Central memory CD4-positive, alpha-beta T cell (primary cell): Measurements from ENCODE around the gene SERPINF2.
"Not testable (repeated sequence)": the region's sequence is repeated elsewhere in the genome, so short reads cannot be mapped to it uniquely, and the experiment has no call there.

ENCODE experiments used
- DNase-seq: peaks from one replicate; pipeline ENCODE4 v3.0.0; 2022

The SERPINF2 gene

DNA sequence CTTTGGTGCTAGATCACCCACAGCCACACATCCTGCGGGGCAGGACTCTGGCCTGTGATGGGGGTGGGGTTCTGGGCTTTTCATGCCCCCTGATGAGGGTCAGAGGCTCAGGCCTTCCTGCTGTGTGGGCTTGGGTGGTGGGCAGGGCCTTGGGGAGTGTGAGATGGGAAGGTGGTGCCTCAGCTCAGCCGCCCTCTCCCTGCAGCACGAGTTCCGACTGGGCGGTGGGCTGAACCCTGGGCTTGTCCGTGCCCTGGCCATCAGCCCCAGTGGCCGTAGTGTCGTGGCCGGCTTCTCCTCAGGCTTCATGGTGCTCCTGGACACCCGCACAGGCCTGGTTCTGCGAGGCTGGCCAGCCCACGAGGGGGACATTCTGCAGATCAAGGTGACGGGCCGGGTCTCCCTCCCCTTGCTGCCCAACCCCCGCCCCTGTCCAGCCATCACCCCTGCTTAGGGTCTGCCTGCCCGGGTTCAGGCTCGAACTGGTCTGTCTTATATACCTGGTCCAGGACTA lies 6.8 kb upstream of the SERPINF2 start:
- DNase-seq = no peak

DNA sequence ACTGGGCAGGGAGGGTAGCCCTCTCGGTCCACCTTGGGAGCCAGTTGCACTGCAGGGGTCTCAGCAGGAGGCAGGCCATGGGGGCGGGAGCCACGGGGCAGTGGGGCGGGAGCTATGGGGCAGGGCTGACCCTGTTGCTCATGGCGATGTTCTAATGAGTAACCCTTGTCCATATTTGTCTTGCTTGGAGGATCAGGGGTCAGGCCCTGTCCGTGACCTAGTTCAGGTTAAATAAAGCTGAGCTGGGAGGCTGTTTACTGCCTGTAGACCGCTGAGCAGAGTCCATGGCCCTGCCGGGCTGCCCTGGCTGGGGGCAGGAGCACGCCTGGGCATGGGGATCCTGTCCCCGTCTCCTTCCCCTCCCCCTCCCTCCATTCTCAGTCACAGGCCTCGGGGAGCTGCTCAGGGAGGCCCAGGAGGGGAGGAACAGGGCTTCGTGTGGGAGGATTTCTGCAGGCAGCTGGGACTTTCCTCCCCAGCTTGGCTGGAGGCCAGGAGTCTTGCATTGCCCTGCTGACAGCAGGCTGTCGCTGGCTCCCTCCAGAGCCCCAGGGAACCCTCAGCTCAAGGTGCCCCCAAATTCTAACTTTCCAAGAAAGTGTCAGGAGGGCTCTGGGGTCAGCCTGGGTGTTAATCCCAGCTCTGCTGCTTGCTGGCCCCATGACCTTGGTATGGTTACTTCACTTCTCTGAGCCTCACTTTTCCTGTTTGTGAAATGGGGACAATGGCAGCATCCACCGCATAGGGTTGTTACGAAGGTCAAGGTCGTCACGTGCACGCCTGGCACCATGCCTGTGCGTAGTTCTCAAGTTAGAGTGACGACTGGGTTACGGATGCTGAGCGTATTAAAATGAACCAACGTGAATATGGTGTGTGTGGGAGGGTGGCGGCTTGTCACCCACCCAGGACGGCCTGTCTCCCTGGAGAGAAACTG lies 6.1 kb upstream of the SERPINF2 start:
- DNase-seq = peak; percentile 46

DNA sequence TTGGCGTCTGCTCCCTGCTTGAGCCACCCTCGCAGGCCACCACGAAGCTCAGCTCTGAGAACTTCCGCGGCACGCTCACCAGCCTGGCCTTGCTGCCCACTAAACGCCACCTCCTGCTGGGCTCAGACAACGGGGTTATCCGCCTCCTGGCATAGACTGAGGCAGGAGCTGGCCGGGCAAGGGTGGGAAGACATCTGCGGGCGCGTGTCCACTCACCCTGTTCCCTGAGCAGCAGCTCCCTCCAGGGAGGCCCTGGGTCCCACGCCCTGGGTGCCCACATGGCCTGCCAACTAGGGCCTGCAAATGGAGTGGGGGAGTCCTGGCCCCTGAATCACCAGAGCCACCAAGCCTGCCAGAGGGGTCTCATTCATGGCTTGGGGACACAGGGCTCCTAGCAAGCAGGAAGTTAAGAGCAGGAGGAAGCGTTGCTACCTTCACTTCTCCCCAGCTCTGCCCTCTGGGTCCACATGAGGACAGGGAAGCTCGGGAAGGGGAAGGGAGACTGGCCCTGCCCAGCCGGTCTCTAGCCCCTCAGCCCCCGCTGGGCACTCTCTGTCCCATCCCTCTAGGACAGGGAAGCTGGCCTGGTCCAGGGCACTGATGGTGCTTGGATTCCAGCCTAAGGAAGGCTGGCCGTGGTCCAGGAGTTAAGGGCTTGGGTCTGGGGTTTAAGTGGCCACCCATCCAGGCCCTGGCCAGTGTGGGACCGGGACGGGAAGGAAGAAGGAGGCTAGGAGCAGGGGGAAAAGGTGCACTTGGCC lies 5.0 kb upstream of the SERPINF2 start:
- no peak for DNase-seq

DNA sequence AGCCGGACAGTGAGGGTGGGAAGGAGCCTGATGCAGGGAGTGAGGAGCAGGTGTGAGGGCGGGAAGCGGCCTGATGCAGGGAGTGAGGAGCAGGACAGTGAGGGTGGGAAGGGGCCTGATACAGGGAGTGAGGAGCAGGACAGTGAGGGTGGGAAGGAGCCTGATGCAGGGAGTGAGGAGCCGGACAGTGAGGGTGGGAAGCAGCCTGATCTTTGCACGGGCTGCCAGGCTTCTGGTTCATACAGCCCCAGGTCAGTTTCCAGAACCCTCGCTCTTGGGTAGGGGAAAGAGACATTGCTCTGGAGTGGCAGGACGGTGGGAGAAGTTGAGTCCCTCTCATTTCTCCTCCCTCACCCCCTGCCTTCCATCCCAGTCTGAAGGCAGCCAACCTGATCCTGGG lies 772 bp upstream of the SERPINF2 start:
- DNase-seq = not testable (repeated sequence)

DNA sequence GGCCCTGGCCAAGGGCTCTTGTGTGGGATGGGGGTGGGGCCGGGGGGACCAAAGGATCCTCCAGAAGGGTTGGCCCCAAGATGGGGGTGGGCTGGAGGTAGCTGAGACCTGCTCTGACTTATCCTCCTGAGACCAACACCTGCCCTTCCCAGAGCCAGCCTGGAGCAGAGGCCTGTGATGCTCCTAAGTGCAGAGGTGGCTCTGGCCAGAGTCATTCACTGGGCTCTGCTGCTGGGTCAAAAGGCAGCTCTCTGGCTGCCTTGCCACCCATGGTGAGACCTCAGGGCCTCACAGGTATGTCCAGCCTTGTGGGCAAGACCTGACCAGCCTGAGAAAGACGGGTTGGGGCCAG lies 393 bp downstream of the SERPINF2 start:
- no peak for DNase-seq

DNA sequence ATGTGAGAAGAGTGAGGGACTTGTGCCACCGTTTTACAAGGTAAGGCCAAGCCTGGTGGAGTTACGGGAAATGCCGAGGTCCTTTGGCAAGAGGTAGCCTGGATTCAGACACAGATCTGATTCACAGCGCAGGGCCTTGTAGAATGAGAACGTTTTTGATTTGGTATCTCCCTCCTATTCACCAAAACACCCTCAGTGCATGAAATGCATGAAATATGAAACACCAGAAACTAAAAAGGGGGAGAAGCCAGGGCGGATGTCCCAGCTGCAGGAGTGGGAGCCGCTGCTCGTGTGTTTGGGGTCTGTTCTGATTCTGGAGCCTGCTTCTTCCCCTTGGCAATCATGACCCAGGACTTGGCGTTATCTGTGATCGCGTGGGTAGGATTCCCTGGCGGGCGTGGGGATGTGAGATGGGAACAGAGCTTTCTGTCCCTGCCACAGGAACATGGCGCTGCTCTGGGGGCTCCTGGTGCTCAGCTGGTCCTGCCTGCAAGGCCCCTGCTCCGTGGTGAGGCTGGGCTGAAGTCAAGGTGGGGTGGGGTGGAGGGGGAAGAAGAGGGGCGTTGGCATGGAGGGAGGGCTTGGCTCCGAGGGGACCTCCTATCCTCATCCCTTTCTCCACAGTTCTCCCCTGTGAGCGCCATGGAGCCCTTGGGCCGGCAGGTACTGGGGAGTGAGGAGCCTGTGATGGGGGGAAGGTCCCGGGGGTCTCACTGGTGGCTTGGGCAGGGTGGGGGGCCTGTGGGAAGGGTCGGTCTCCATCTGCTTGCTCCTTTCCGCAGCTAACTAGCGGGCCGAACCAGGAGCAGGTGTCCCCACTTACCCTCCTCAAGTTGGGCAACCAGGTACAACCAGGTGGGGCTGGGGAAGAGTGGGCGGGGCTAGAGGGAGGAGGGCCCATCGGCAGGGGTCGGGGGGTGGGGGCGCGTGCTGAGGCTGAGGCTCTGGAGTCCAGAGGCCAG lies 2.2 kb downstream of the SERPINF2 start:
- no peak for DNase-seq

DNA sequence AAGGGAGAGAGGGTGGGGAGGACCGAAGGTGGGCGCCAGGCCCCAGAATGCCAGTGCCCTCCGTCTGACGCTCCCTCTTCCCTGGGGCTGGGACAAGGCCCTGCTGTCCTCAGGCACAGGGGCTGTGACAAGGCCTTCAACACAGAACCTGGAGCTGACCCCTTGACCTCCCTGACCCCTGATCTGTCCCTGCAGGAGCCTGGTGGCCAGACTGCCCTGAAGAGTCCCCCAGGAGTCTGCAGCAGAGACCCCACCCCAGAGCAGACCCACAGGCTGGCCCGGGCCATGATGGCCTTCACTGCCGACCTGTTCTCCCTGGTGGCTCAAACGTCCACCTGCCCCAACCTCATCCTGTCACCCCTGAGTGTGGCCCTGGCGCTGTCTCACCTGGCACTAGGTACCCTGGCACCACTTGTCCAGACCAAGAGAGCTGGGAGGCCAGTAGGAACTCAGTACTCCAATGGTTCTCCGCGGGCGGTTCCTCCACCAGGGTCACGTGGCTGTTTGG lies 2.9 kb downstream of the SERPINF2 start:
- DNase-seq = no peak

DNA sequence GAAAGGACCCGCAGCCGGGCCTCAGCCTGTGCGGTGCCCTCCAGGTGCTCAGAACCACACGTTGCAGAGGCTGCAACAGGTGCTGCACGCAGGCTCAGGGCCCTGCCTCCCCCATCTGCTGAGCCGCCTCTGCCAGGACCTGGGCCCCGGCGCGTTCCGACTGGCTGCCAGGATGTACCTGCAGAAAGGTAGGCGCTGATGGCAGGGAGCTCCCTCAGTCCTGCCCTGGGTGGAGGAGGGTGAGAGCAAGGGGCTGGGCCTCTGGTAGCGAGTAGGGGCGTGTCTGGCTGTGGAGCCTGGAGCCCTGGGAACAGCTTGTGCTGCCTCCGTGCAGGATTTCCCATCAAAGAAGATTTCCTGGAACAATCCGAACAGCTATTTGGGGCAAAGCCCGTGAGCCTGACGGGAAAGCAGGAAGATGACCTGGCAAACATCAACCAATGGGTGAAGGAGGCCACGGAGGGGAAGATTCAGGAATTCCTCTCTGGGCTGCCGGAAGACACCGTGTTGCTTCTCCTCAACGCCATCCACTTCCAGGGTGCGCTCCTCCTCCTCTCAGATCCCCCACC lies 4.4 kb downstream of the SERPINF2 start:
- no peak for DNase-seq

DNA sequence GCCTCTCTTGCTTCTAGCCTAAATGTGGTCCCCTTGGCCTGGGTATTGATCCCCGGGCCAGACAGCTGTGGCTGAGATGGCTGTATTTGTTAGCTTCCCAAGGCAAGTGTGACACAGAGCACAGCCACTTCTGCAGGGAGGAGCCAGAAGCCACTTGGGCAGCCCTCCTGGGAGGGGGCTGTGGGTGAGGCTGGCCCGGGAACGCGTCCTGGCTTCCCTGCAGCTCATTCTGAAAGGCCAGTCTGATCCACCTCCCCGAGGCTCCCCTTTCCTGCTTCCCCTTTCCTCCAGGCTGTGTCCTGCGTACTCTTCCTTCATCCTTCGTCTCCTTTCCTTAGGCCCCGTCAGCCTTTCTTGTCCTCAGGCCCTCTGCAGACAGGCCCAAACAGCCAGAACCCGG lies 8.0 kb downstream of the SERPINF2 start:
- no peak for DNase-seq

DNA sequence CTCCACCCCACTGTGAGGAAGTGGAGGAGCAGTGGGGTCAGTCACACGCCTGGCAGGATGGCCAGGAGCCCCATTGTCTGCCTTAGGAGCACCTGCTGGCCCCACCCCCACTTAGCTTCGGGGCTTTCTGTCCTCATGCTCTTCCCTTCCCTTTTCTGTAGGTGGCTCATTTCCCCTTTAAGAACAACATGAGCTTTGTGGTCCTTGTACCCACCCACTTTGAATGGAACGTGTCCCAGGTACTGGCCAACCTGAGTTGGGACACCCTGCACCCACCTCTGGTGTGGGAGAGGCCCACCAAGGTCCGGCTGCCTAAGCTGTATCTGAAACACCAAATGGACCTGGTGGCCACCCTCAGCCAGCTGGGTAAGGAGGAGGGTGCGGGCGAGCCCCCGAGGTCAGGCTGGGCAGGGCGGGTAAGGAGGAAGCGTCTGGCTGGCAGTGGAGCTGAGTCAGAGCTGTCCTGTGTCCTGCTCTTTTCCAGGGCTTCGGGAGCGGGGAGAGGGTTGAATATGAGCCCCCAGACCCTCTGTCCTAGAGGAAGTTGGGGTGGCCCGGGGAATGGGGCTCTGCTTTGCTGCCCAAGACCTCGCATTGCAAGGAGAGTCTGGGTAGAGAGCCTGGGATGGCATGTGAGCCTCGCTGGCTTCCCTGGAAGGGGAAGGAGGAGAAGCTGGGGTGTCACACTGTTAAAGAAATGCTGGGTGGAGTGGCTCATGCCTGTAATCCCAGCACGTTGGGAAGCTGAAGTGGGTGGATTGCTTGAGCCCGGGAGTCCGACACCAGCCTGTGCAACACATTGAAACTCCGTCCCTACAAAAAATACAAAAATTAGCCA lies 10.0 kb downstream of the SERPINF2 start:
- no peak for DNase-seq

DNA sequence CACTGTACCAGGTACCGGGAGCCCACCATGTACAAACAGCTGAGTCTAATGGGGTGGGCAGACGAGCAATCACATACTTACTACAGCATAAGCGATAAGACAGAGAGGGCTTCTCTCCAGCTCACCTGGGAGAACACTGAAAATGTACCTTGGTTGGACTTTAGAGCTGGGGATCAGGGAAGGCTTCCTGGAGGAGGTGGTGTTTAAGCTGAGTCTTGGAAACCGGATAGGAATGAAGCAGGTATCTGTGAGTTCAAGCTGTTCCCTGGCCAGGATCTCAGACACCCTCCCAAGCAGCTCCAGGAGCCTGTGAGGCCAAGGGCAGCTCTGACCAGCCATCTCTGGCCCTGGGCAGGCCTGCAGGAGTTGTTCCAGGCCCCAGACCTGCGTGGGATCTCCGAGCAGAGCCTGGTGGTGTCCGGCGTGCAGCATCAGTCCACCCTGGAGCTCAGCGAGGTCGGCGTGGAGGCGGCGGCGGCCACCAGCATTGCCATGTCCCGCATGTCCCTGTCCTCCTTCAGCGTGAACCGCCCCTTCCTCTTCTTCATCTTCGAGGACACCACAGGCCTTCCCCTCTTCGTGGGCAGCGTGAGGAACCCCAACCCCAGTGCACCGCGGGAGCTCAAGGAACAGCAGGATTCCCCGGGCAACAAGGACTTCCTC lies 11.2 kb downstream of the SERPINF2 start:
- DNase-seq = no peak

DNA sequence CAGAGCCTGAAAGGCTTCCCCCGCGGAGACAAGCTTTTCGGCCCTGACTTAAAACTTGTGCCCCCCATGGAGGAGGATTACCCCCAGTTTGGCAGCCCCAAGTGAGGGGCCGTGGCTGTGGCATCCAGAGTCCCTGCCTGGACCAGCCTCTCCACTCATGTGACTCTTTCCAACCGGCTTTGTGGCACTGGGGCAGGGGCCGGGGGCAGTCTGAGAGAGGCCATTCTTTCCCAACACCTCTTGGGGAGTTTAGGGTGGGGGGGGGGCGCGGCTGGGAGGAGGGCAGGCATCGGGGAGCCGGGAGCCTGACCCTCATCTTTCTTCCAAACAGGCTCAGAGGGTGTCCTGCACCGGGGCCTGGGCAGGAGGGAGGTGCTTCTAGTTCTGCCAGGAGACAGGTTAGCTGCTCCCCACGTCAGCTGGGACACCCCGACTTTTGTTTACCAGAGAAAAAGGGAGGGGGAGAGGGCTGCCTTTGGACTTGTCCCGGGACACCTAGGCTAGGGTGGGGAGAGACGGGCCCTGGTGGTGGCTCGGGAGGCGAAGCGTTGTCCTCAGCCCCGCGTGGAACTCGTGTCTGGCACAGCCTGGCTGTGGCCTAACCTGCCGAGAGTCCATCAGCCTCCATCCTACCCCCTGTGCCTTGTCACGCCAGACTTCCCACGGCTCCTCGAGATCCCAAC lies 11.9 kb downstream of the SERPINF2 start:
- DNase-seq = no peak

DNA sequence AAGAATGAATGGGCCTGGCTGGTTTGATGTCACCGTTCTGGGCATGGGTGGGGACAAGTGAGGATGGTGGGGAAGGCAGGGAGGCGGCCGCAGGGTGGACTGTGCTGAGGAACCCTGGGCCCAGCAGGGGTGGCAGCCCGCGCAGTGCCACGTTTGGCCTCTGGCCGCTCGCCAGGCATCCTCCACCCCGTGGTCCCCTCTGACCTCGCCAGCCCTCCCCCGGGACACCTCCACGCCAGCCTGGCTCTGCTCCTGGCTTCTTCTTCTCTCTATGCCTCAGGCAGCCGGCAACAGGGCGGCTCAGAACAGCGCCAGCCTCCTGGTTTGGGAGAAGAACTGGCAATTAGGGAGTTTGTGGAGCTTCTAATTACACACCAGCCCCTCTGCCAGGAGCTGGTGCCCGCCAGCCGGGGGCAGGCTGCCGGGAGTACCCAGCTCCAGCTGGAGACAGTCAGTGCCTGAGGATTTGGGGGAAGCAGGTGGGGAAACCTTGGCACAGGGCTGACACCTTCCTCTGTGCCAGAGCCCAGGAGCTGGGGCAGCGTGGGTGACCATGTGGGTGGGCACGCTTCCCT lies 12.7 kb downstream of the SERPINF2 start:
- DNase-seq = no peak

DNA sequence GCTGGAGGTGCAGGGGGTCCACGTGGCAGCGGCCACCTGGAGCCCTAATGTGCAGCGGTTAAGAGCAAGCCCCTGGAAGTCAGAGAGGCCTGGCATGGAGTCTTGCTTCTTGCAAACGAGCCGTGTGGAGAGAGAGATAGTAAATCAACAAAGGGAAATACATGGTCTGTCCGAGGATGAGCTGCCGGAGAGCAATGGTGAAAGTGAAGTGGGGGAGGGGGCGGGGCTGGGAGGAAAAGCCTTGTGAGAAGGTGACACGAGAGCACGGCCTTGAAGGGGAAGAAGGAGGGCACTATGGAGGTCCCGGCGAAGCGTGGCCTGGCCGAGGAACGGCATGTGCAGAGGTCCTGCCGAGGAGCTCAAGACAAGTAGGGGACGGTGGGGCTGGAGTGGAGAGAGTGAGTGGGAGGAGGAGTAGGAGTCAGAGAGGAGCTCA lies 13.2 kb downstream of the SERPINF2 start:
- no peak for DNase-seq

DNA sequence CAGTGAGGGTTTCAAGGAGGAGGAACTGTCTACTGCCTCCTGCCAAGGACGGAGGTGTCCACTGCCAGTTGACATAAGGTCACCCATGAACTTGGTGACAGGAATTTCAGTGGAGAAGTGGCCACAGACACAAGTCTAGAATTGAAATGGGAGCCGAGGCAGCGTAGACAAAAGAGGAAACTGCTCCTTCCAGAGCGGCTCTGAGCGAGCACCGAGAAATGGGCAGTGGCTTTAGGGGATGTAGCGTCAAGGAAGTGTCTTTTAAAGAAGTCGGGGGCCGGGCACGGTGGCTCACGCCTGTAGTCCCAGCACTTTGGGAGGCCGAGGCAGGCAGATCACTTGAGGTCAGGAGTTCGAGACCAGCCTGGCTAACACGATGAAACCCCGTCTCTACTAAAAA lies 16.1 kb downstream of the SERPINF2 start:
- DNase-seq = no peak

DNA sequence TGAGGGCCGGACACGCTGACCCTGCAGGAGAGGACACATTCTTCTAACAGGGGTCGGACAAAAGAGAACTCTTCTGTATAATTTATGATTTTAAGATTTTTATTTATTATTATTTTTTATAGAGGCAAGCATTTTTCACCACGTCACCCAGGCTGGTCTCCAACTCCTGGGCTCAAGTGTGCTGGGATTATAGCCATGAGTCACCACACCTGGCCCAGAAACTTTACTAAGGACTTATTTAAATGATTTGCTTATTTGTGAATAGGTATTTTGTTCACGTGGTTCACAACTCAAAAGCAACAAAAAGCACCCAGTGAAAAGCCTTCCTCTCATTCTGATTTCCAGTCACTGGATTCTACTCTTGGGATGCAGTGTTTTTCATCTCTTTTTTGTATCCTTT lies 16.9 kb downstream of the SERPINF2 start:
- DNase-seq = no peak

DNA sequence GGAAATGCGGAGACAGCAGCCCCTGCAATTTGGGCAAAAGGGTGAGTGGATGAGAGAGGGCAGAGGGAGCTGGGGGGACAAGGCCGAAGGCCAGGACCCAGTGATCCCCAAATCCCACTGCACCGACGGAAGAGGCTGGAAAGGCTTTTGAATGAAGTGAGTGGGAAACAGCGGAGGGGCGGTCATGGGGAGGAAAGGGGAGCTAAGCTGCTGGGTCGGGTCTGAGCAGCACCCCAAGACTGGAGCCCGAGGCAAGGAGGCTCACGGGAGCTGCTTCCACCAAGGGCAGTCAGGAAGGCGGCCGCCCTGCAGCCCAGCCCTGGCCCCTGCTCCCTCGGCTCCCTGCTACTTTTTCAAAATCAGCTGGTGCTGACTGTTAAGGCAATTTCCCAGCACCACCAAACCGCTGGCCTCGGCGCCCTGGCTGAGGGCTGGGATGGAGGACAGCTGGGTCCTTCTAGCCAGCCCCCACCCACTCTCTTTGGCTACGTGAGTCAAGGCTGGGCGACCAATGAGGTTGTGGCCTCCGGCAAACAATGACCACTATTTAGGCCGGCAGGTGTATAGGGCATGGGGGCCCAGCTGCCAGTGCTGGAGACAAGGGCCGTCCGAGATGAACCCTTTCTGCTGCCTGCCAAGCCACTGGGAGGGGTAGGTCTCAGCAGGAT lies 19.7 kb downstream of the SERPINF2 start:
- no peak for DNase-seq

DNA sequence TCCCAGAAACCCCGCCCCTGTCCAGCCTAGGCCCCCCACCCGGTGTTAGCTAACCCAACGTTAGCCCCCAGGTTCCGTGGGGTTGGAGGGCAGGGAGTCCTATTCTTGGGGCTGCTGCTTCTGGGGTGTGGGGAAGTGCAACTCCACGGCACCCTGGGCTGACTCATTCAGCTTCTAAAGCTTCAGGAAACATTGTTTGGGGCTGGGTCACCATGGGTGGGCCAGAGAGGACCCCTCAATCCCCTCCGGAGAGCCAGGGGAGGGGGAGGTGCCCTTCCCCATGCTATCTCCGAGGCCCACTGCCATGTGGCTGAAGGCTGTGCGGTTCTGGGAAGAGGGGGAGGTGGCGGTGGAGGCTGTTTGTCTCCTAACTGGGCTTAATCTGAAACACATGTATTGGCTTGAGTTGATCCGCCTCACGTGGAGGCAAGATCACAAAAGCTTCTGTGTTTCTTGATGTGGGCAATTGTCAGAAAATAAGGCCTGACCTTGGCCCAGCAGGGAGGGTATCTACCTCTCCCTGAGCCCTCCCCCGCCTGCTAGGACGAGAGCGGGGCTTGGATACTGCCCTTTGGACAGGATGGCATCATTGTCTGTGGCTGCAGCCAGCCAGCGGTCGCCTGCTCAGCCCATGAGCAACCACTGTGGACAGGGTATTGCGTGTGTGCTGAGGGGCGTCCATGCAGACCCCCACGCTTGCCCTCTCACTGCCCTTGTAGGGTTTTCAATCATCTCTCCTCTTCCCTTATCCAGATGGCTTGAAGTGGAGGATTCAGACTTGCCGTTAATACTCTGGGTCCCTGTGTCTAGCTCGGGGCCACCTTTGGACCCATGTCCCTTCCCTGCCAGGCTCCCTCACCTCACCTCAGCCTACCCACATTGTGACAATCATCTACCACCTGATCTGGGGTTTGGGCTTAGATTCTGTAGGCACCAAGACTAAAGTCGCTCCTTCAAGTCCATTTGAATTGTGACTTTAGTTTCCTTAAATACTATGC lies 20.5 kb downstream of the SERPINF2 start:
- DNase-seq = no peak
